Choroid plexus epithelial cell (primary cell): ENCODE data around the gene ZNF462.

Experiments used
- DNase-seq: peaks from one replicate; pipeline ENCODE4 v3.0.0-alpha.2; 2010; ENCODE audit warnings: low read depth
- H3K4me3 ChIP-seq: 2 replicates; pipeline ENCODE4 v1.5.1; 2011; ENCODE audit warnings: low read depth, mild to moderate bottlenecking, control low read depth, low read length, moderate library complexity
- TF ChIP-seq, protein P1 (sequence below): conservative IDR thresholded peaks from 2 replicates; pipeline ENCODE4 v1.5.1; 2011; ENCODE audit warnings: low read depth, mild to moderate bottlenecking, control low read depth, inconsistent platforms, low read length, moderate library complexity

ZNF462 gene

DNA sequence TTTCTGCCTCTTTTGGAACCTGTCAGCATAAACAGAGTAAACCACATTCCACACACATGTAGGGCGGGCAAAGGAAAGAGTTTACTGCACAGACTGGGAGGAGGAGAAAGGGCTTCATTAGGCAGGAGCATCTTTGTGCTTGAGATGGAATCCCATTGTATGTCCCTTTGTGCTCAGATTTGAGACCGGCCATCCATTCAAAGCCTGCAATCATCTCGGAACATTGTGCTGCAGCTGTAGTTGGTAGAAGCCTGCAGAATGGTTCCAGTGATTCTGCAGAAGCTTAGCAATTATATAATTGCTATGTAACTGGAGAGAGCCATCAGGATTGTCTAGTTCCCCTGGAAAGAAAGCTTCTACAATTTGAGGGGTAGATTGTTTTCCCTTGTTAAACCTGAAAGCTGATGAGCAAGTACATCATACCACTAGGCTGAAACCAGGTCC lies 16.5 kb downstream of the ZNF462 start:
- TF ChIP-seq, protein P1, sequence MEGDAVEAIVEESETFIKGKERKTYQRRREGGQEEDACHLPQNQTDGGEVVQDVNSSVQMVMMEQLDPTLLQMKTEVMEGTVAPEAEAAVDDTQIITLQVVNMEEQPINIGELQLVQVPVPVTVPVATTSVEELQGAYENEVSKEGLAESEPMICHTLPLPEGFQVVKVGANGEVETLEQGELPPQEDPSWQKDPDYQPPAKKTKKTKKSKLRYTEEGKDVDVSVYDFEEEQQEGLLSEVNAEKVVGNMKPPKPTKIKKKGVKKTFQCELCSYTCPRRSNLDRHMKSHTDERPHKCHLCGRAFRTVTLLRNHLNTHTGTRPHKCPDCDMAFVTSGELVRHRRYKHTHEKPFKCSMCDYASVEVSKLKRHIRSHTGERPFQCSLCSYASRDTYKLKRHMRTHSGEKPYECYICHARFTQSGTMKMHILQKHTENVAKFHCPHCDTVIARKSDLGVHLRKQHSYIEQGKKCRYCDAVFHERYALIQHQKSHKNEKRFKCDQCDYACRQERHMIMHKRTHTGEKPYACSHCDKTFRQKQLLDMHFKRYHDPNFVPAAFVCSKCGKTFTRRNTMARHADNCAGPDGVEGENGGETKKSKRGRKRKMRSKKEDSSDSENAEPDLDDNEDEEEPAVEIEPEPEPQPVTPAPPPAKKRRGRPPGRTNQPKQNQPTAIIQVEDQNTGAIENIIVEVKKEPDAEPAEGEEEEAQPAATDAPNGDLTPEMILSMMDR, result no peak
- no peak for DNase-seq
- no peak overlapping the region for H3K4me3 ChIP-seq

DNA sequence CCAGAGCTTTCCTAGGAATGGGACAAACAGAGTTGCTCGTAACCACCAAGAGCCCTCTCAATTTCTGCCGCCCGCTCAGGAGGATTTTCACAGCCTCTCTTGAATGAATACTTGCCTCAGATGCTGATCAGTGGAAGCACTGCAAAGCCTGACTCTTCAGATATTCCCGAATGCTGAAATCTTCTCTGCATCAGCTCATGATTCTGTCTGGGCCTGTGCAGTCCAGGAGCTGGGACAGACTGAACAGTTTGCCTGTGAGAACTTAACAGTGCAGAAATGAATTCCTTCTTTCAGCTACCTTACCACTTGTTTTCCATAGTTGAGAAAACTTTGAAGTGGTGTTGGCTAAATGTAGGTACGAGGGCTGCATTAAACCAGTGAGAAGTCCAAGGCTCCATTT lies 17.1 kb downstream of the ZNF462 start:
- TF ChIP-seq, protein P1, result no peak
- H3K4me3 ChIP-seq, result no peak overlapping the region
- no peak for DNase-seq

DNA sequence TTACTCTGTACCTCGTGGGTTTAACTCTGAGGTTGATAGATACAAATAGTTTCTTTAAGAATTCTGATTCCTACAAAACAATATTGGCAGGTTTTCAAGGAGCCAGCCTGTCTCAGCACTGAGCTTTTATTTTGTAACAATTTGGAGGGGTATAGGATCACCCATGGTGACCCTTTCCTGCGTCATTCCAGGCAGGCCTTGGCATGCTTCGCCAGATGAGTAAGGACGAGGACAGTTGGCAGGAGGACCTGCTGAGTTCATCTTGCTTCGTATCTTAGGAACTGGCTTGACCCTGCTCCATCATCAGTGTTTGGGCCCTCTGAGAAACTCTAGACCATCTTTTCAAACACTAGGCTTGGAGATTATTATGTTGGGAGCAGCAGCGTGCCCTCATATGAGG lies 17.9 kb downstream of the ZNF462 start:
- TF ChIP-seq, protein P1, result no peak
- no peak for DNase-seq

DNA sequence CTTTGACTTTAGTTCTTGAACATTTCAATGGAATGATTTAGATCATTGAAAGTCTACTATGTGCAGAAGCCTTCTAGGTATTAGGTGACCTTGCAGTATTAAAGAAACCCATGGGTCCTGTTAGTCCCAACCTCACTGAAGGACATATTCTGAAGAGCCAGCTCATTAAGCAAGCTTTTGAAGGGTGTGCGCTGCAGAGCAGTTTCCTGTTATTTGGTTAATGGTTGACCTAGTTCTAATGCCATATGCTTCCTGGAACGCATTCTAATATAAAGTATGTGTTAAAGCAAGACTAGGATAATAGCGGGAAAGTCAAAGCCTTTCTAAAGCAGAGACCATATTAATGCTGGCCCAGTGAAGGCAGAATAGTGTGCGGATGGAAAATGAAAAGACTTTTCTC lies 20.1 kb downstream of the ZNF462 start:
- H3K4me3 ChIP-seq, result no peak overlapping the region
- TF ChIP-seq, protein P1, result no peak

More for the DNA sequence above, 17.9 kb downstream of the ZNF462 start:
- H3K4me3 ChIP-seq, result no peak overlapping the region

DNA sequence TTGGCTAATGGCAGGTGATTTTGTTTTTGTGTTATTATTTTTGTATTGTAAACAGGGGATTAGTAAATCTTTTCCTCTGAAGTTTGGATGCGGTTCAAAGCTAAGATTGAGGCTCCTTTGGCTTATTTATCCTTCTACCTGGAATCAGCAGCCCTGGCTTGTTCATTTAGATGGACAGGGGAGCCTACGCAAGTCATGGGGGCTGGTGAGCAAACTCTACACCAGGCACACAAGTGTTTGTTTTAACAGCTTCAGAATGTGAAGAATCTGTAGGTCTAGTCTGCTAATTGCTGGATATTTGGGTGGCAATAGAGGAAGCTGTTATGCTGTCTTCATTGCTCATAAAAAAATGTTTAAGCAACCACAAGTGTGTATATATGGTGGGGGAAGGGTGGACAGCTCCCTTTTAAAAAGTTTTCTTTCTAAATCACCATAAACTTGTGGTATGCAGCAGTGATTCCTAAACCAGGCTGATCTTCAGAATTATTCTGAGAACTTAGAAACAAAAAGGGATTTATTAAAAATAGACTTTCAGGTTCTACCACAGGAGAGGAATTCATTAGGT lies 20.7 kb downstream of the ZNF462 start:
- peak; percentile 63 for DNase-seq
- TF ChIP-seq, protein P1, result no peak

More for the DNA sequence above, 20.1 kb downstream of the ZNF462 start:
- no peak for DNase-seq

DNA sequence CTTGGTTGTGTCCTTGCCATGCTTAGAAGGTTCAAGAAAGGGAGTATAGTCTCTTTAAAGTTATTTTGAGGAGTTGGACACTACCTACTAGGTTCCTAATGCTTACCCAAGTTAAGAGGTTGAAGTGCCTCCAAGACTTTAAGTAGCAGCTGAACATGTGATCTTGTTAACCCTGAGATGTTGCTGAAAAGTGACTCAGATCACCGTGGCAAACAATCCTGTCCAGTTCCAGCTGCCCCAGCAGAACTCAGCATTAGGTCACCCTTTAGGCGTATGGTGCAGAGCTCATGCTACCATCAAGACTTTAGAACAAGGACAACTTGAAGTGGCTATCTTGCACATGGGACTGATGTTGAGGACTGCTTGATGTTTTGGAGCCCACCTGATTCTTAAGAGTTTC lies 22.5 kb downstream of the ZNF462 start:
- TF ChIP-seq, protein P1, result no peak
- DNase-seq, result peak; percentile 85
- no peak overlapping the region for H3K4me3 ChIP-seq

More for the DNA sequence above, 20.7 kb downstream of the ZNF462 start:
- H3K4me3 ChIP-seq, result no peak overlapping the region
